HepG2 (cell line): ENCODE measurements around the gene C5orf47. TPM values are rescaled to one million over a fixed set of nuclear protein-coding genes. Genes with fewer than 3 reads are reported as not detected.

Experiments
- ATAC-seq: fragments of 200-7000 bp; cut with Tn5 transposase; 3 replicates; pipeline ENCODE4 v1.9.1; 2020; ENCODE audit warnings: mild to moderate bottlenecking, moderate library complexity
- BruUV-seq: library from RNA; stranded (reverse); fragments of 400-500 nt; replicated peaks from 2 replicates; lab custom pipeline; 2021; lab: Mats Ljungman, UMichigan
- CTCF ChIA-PET: fragments of 300-600 bp; formaldehyde crosslinking; extraction: SDS; loops from one replicate; lab custom pipeline; 2021; ENCODE audit warnings: low total read pairs, inconsistent platforms, low intra/inter-chr PET ratio; lab: Yijun Ruan, JAX
- POLR2A ChIA-PET: fragments of 350-600 bp; sonication (Branson Sonifier 250); formaldehyde crosslinking; loops from one replicate; lab custom pipeline; 2020; ENCODE audit warnings: antibody characterized with exemption, inconsistent platforms; lab: Yijun Ruan, JAX
- DNase-seq: peaks from one replicate; pipeline ENCODE4 v3.0.0-alpha.2; 2015; ENCODE audit warnings: low spot score
- FAIRE-seq: peaks from 3 replicates; lab custom pipeline; 2011; peaks lifted over from hg19 to GRCh38; lab: Jason Lieb, UNC
- H2AFZ ChIP-seq: one replicate; pipeline ENCODE4 v1.6.1; 2011; ENCODE audit warnings: low read length, inconsistent platforms
- H3K27ac ChIP-seq: fragments of 300-600 bp; 3 replicates; pipeline ENCODE4 v1.8.0; 2011; ENCODE audit warnings: mixed run types, mild to moderate bottlenecking, mixed read lengths, low read length, inconsistent platforms; ENCODE audit not compliant: insufficient read depth; ENCODE audit errors: extremely low read length
- H3K27me3 ChIP-seq, 2 experiments: fragments of 200-600 bp in 1 of 2; 2 replicates in 1 of 2; 3 replicates in 1 of 2; pipeline versions ENCODE4 v1.6.0 to v1.8.0; 2011; ENCODE audit warnings: low read length in 2 of 2, mild to moderate bottlenecking in 2 of 2, moderate library complexity in 2 of 2, inconsistent platforms in 1 of 2; ENCODE audit not compliant: insufficient read depth in 2 of 2, control insufficient read depth in 1 of 2
- H3K36me3 ChIP-seq, 2 experiments: fragments of 200-600 bp in 1 of 2; replicated peaks in 1 of 2; 2 replicates in 1 of 2; 3 replicates in 1 of 2; pipeline versions ENCODE4 v1.5.1 to v1.8.0; 2011; ENCODE audit warnings: low read length in 2 of 2, inconsistent platforms in 1 of 2; ENCODE audit not compliant: insufficient read depth in 2 of 2, control insufficient read depth in 1 of 2
- H3K4me1 ChIP-seq: 2 replicates; pipeline ENCODE4 v1.5.1; 2012; ENCODE audit warnings: low read length, inconsistent platforms; ENCODE audit not compliant: insufficient read depth
- H3K4me2 ChIP-seq: 2 replicates; pipeline ENCODE4 v1.6.0; 2011; ENCODE audit warnings: low read depth, low read length, inconsistent platforms
- H3K4me3 ChIP-seq, 3 experiments: fragments of 200-600 bp in 1 of 3; sonication (generic), shearing (Covaris generic) in 1 of 3; replicated peaks in 1 of 3; 2 replicates each; pipeline ENCODE4 v1.5.1; 2011 to 2016; ENCODE audit warnings: low read length in 3 of 3, inconsistent platforms in 2 of 3, low read depth in 2 of 3, mild to moderate bottlenecking in 2 of 3, control low read depth in 1 of 3, mixed read lengths in 1 of 3; ENCODE audit not compliant: insufficient read depth in 1 of 3
- H3K79me2 ChIP-seq: one replicate; pipeline ENCODE4 v1.6.1; 2011; ENCODE audit warnings: low read length, inconsistent platforms; ENCODE audit not compliant: insufficient read depth
- H3K9ac ChIP-seq: 2 replicates; pipeline ENCODE4 v1.6.0; 2011; ENCODE audit warnings: mild to moderate bottlenecking, low read depth, low read length, inconsistent platforms; ENCODE audit not compliant: insufficient read depth
- H3K9me3 ChIP-seq: 2 replicates; pipeline ENCODE4 v1.5.1; 2012; ENCODE audit warnings: mild to moderate bottlenecking, low read length
- H4K20me1 ChIP-seq: 2 replicates; pipeline ENCODE4 v1.6.0; 2011; ENCODE audit warnings: inconsistent platforms, mild to moderate bottlenecking, low read length, moderate library complexity; ENCODE audit not compliant: insufficient read depth
- CAMTA2 ChIP-seq: sonication (generic); formaldehyde crosslinking; IDR thresholded peaks from 2 replicates; pipeline ENCODE4 v1.4.0; 2020; ENCODE audit warnings: mild to moderate bottlenecking, missing genetic modification reagents, borderline replicate concordance
- GZF1 ChIP-seq: sonication (generic); formaldehyde crosslinking; IDR thresholded peaks from 2 replicates; pipeline ENCODE4 v1.5.1; 2020; ENCODE audit warnings: mild to moderate bottlenecking, missing genetic modification reagents
- HNRNPK ChIP-seq: fragments of 200-400 bp; formaldehyde crosslinking; IDR thresholded peaks from 2 replicates; pipeline ENCODE4 v1.6.1; 2018; ENCODE audit warnings: low read length, low read depth, moderate library complexity, mild to moderate bottlenecking; ENCODE audit not compliant: poor library complexity, severe bottlenecking
- NONO ChIP-seq, 2 experiments: fragments of 450-650 bp in 1 of 2; sonication (generic) in 1 of 2; formaldehyde crosslinking in 1 of 2; IDR thresholded peaks in 1 of 2; conservative IDR thresholded peaks in 1 of 2; 2 replicates each; pipeline versions ENCODE4 v1.6.1 to v1.8.0; 2017 to 2022; ENCODE audit warnings: mild to moderate bottlenecking in 1 of 2, missing genetic modification reagents in 1 of 2, moderate library complexity in 1 of 2
- POLR2A ChIP-seq, 2 experiments: IDR thresholded peaks; 2 replicates each; pipeline ENCODE4 v1.6.1; 2011; ENCODE audit warnings: low read depth in 2 of 2, low read length in 2 of 2, mild to moderate bottlenecking in 1 of 2, moderate library complexity in 1 of 2; ENCODE audit not compliant: insufficient read depth in 1 of 2
- SCMH1 ChIP-seq: sonication (generic); formaldehyde crosslinking; IDR thresholded peaks from 2 replicates; pipeline ENCODE4 v1.9.0; 2021; ENCODE audit warnings: missing genetic modification reagents, mild to moderate bottlenecking, borderline replicate concordance
- SP4 ChIP-seq: sonication (generic); formaldehyde crosslinking; IDR thresholded peaks from 2 replicates; pipeline ENCODE4 v1.8.1; 2023; ENCODE audit warnings: mild to moderate bottlenecking, missing genetic modification reagents
- YY1 ChIP-seq: IDR thresholded peaks from 2 replicates; pipeline ENCODE4 v1.6.1; 2011; ENCODE audit warnings: low read length, low read depth, moderate library complexity, mild to moderate bottlenecking; ENCODE audit not compliant: insufficient read depth, insufficient replicate concordance
- ZNF432 ChIP-seq: sonication (generic); formaldehyde crosslinking; IDR thresholded peaks from 2 replicates; pipeline ENCODE4 v1.5.0; 2020; ENCODE audit warnings: missing genetic modification reagents, mild to moderate bottlenecking, borderline replicate concordance
- ZNF777 ChIP-seq: sonication (generic); formaldehyde crosslinking; IDR thresholded peaks from 2 replicates; pipeline ENCODE4 v1.4.0; 2020; ENCODE audit warnings: missing genetic modification reagents
- WGBS: methylation state at CpG from one replicate; pipeline ENCODE4 v1.1.6; 2017; ENCODE audit warnings: low lambda C conversion rate; 5-methylcytosine and 5-hydroxymethylcytosine counted together
- in situ Hi-C: cut with HindIII; loops from 2 replicates; pipeline ENCODE4 v1.10.0; 2017; ENCODE audit warnings: low pct_unique_long_range_greater_than_20kb; ENCODE audit not compliant: extremely low pct_ligation_motif_present
- intact Hi-C: fragments of 100-400 bp; cut with micrococcal nuclease; formaldehyde crosslinking; loops from one replicate; pipeline ENCODE4 v1.10.0; 2022; ENCODE audit not compliant: unreplicated experiment
- polyA plus RNA-seq, 8 experiments: library from polyadenylated mRNA; depleted of rRNA in 3 of 8; stranded (reverse) in 7 of 8; unstranded in 1 of 8; fragments of >200 nt; fragmentation: Illumina TruSeq in 4 of 8; extraction: Trizol in 4 of 8; gene quantifications; 2 replicates each; pipeline versions ENCODE4 v1.2.1 to v1.2.3, GENCODE V29; 2011 to 2016; ENCODE audit warnings: low read depth in 4 of 8, missing spikeins in 1 of 8, mixed read lengths in 1 of 8; ENCODE audit not compliant: insufficient read depth in 1 of 8
- total RNA-seq, 5 experiments: library from RNA; depleted of rRNA; stranded (reverse); fragments of >200 nt; fragmentation: Illumina TruSeq; extraction: Trizol; gene quantifications; 2 replicates each; pipeline ENCODE4 v1.2.3, GENCODE V29; 2016; ENCODE audit warnings: low read depth in 1 of 5
- TF ChIP-seq, protein P1 (sequence below): sonication (generic); formaldehyde crosslinking; IDR thresholded peaks from 2 replicates; pipeline ENCODE4 v1.5.0; 2020; ENCODE audit warnings: mild to moderate bottlenecking, missing genetic modification reagents
- TF ChIP-seq, protein P2 (sequence below): sonication (generic); formaldehyde crosslinking; IDR thresholded peaks from 2 replicates; pipeline ENCODE4 v1.8.1; 2022; ENCODE audit warnings: mild to moderate bottlenecking, missing genetic modification reagents
- TF ChIP-seq, protein P3 (sequence below): sonication (generic); formaldehyde crosslinking; IDR thresholded peaks from 2 replicates; pipeline ENCODE4 v1.4.0; 2020; ENCODE audit warnings: missing genetic modification reagents

C5orf47 gene
- total and polyA plus RNA-seq, 2 of the 13 experiments (the other 11 are each of a cell fraction or from before 2014, with no cell fraction given) = not detected

DNA sequence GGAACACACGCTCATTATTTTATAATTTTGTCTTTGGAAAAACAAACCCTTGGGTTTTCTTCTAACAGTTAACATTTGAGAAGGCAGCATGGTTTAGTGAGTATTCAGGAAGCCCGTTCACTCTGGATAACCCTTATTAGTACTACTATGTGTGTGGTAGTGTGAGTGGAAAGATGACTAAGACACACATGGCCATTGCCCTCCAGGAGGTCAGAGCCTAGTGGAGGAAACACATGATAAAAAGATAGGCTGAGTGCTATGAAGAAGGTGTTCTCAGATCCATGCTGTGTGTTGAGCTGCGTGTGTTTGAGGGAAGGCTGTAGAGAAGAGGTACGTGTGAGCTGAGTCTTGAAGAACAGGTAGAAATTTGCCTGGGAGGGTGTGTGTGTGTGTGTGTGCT, 8.4 kb downstream of the C5orf47 start:
- Histone ChIP-seq H3K79me2 (no peaks in the 10 kb centered on the region), H3K27me3 (no peaks in the 10 kb centered on the region), H3K9me3 (no peaks in the 10 kb centered on the region)
- DNase-seq = no peak
- in situ Hi-C loops (no loop called here), intact Hi-C loops (no loop called here)
- ATAC-seq = no peak
- POLR2A ChIA-PET = no interaction called here
- 15% methylated on average over 4 of the region's 4 CpGs for WGBS
- TF ChIP-seq SP4 (no peak), YY1 (no peak), POLR2A (IDR thresholded peaks at IDR 0.05; ENCODE audit: insufficient read depth in 1 of 2, low read depth in 2 of 2, low read length in 2 of 2) (no peak), NONO (IDR thresholded peaks at IDR 0.05) (no peak), NONO (CRISPR knock-in tag; conservative IDR thresholded peaks at IDR 0.05) (no peak), GZF1 (CRISPR knock-in tag) (no peak), HNRNPK (no peak), ZNF432 (CRISPR knock-in tag) (no peak), SCMH1 (CRISPR knock-in tag) (no peak), ZNF777 (CRISPR knock-in tag) (no peak), CAMTA2 (CRISPR knock-in tag) (no peak)
- TF ChIP-seq, protein P1, sequence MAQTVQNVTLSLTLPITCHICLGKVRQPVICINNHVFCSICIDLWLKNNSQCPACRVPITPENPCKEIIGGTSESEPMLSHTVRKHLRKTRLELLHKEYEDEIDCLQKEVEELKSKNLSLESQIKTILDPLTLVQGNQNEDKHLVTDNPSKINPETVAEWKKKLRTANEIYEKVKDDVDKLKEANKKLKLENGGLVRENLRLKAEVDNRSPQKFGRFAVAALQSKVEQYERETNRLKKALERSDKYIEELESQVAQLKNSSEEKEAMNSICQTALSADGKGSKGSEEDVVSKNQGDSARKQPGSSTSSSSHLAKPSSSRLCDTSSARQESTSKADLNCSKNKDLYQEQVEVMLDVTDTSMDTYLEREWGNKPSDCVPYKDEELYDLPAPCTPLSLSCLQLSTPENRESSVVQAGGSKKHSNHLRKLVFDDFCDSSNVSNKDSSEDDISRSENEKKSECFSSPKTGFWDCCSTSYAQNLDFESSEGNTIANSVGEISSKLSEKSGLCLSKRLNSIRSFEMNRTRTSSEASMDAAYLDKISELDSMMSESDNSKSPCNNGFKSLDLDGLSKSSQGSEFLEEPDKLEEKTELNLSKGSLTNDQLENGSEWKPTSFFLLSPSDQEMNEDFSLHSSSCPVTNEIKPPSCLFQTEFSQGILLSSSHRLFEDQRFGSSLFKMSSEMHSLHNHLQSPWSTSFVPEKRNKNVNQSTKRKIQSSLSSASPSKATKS (CRISPR knock-in tag) = no peak
- TF ChIP-seq, protein P2, sequence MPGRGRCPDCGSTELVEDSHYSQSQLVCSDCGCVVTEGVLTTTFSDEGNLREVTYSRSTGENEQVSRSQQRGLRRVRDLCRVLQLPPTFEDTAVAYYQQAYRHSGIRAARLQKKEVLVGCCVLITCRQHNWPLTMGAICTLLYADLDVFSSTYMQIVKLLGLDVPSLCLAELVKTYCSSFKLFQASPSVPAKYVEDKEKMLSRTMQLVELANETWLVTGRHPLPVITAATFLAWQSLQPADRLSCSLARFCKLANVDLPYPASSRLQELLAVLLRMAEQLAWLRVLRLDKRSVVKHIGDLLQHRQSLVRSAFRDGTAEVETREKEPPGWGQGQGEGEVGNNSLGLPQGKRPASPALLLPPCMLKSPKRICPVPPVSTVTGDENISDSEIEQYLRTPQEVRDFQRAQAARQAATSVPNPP (CRISPR knock-in tag) = no peak
- TF ChIP-seq, protein P3, sequence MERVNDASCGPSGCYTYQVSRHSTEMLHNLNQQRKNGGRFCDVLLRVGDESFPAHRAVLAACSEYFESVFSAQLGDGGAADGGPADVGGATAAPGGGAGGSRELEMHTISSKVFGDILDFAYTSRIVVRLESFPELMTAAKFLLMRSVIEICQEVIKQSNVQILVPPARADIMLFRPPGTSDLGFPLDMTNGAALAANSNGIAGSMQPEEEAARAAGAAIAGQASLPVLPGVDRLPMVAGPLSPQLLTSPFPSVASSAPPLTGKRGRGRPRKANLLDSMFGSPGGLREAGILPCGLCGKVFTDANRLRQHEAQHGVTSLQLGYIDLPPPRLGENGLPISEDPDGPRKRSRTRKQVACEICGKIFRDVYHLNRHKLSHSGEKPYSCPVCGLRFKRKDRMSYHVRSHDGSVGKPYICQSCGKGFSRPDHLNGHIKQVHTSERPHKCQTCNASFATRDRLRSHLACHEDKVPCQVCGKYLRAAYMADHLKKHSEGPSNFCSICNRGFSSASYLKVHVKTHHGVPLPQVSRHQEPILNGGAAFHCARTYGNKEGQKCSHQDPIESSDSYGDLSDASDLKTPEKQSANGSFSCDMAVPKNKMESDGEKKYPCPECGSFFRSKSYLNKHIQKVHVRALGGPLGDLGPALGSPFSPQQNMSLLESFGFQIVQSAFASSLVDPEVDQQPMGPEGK (CRISPR knock-in tag) = no peak
- TF ChIP-seq, all 625 proteins: peak for 0
- CTCF ChIA-PET = no interaction called here
- no peaks in the 10 kb centered on the region for H4K20me1 ChIP-seq
- no peak overlapping the region for H3K9ac ChIP-seq
- FAIRE-seq = no peak
- H3K4me3 ChIP-seq = no peak overlapping the region
- H3K27ac ChIP-seq = no peak overlapping the region
- H3K4me1 ChIP-seq = no peaks in the 10 kb centered on the region
- BruUV-seq = no TSS peak
- no peaks in the 10 kb centered on the region for H3K36me3 ChIP-seq
- no peak overlapping the region for H2AFZ ChIP-seq
- no peak overlapping the region for H3K4me2 ChIP-seq
